MCF 10A (cell line): Measurements from ENCODE around the gene MTUS2. TPM values are rescaled to one million over a fixed set of nuclear protein-coding genes. Genes with fewer than 3 reads are reported as not detected.

Experiments used
- BruUV-seq: library from RNA; stranded (reverse); fragments of 400-500 nt; replicated peaks from 2 replicates; lab custom pipeline; 2021; lab: Mats Ljungman, UMichigan
- CTCF ChIA-PET: fragments of 300-600 bp; sonication (Branson Sonifier 250); formaldehyde crosslinking; extraction: SDS; loops from one replicate; lab custom pipeline; 2021; ENCODE audit warnings: antibody characterized with exemption, inconsistent platforms; lab: Yijun Ruan, JAX
- POLR2A ChIA-PET: fragments of 300-600, 350-650 bp; sonication (Branson Sonifier 250); formaldehyde crosslinking; extraction: SDS; loops from one replicate; lab custom pipeline; 2020; ENCODE audit warnings: antibody characterized with exemption, inconsistent platforms; lab: Yijun Ruan, JAX
- DNase-seq: peaks from one replicate; pipeline ENCODE4 v3.0.0-alpha.2; 2018; ENCODE audit not compliant: unreplicated experiment
- H3K27ac Mint-ChIP-seq: one replicate; pipeline ENCODE4 v1.8.0; 2022; ENCODE audit warnings: mild to moderate bottlenecking, low read depth, mixed read lengths; ENCODE audit not compliant: unreplicated experiment
- H3K27me3 Mint-ChIP-seq: one replicate; pipeline ENCODE4 v1.8.0; 2022; ENCODE audit warnings: mixed read lengths; ENCODE audit not compliant: insufficient read depth, unreplicated experiment
- H3K36me3 Mint-ChIP-seq: one replicate; pipeline ENCODE4 v1.8.0; 2022; ENCODE audit warnings: mild to moderate bottlenecking, moderate library complexity, mixed read lengths; ENCODE audit not compliant: insufficient read depth, unreplicated experiment
- H3K4me1 Mint-ChIP-seq: one replicate; pipeline ENCODE4 v1.8.0; 2022; ENCODE audit warnings: mixed read lengths; ENCODE audit not compliant: insufficient read depth, unreplicated experiment
- H3K4me3 Mint-ChIP-seq: one replicate; pipeline ENCODE4 v1.8.0; 2022; ENCODE audit warnings: mild to moderate bottlenecking, moderate library complexity, mixed read lengths; ENCODE audit not compliant: unreplicated experiment
- H3K9me3 Mint-ChIP-seq: one replicate; pipeline ENCODE4 v1.8.0; 2022; ENCODE audit warnings: mixed read lengths; ENCODE audit not compliant: unreplicated experiment
- CTCF ChIP-seq: fragments of 200-600 bp; IDR thresholded peaks from one replicate; pipeline ENCODE4 v1.8.0; 2022; ENCODE audit warnings: antibody characterized with exemption, mild to moderate bottlenecking; ENCODE audit not compliant: unreplicated experiment
- intact Hi-C: fragments of 100-400 bp; cut with micrococcal nuclease; formaldehyde crosslinking; loops from 2 replicates; pipeline ENCODE4 v1.14.1; 2022
- total RNA-seq: library from RNA; stranded (reverse); gene quantifications from 2 replicates; pipeline ENCODE4 v1.2.3, GENCODE V29; 2022

MTUS2 gene
- total RNA-seq, 1 experiment from 2014 or later = not detected

- ChIA-PET CTCF (interaction anchor here (0.7 to 4.2 kb wide), 4 partner anchors 10 to 613 kb away, joined by 3 to 48 read pairs (median 6); no protein-coding TSS in a partner anchor), POLR2A (interaction anchor here (0.5 to 1.4 kb wide), 3 partner anchors 11 to 70 kb away, joined by 3 read pairs; no protein-coding TSS in a partner anchor)
- Mint-ChIP-seq H3K27me3 (peaks cover 15% of the 10 kb centered on the region), H3K36me3 (peaks cover 6% of the 10 kb centered on the region), H3K9me3 (no peaks in the 10 kb centered on the region), H3K4me3 (no peak overlapping the region), H3K27ac (no peak overlapping the region), H3K4me1 (peaks cover 9% of the 10 kb centered on the region)
- TF ChIP-seq CTCF = no peak
- BruUV-seq = no TSS peak
- intact Hi-C loops = no loop called here
- no peak for DNase-seq
Measured at GRCh38 chr13:29498426-29499040, 678.4 kb downstream of the MTUS2 start.

GRCh38 chr13:29499506-29500165 is 679.5 kb downstream of the MTUS2 start:
- no peak for DNase-seq
- Mint-ChIP-seq H3K27me3 (peaks cover 15% of the 10 kb centered on the region), H3K36me3 (peaks cover 6% of the 10 kb centered on the region), H3K4me1 (peaks cover 9% of the 10 kb centered on the region), H3K27ac (no peak overlapping the region), H3K4me3 (no peak overlapping the region), H3K9me3 (no peaks in the 10 kb centered on the region)
- ChIA-PET POLR2A (interaction anchor here (1.4 kb wide), 1 partner anchor 12 kb away, joined by 3 read pairs; no protein-coding TSS in a partner anchor), CTCF (no interaction called here)
- no peak for TF ChIP-seq CTCF
- intact Hi-C loops = no loop called here
- BruUV-seq = no TSS peak

- intact Hi-C loops = no loop called here
- Mint-ChIP-seq H3K4me1 (peaks cover 9% of the 10 kb centered on the region), H3K27me3 (peaks cover 15% of the 10 kb centered on the region), H3K36me3 (peaks cover 6% of the 10 kb centered on the region), H3K27ac (no peak overlapping the region), H3K9me3 (no peaks in the 10 kb centered on the region), H3K4me3 (no peak overlapping the region)
- POLR2A ChIA-PET = no interaction called here
- CTCF ChIA-PET = no interaction called here
- no TSS peak for BruUV-seq
- no peak for TF ChIP-seq CTCF
- no peak for DNase-seq
Measured at GRCh38 chr13:29500386-29500785, 680.2 kb downstream of the MTUS2 start.

- POLR2A ChIA-PET = no interaction called here
Measured at GRCh38 chr13:29501674-29502073, 681.5 kb downstream of the MTUS2 start.

More at GRCh38 chr13:29501674-29502073, 681.5 kb downstream of the MTUS2 start:
- CTCF ChIA-PET = interaction anchor here (0.8 to 1.1 kb wide), 2 partner anchors 207 to 213 kb away, joined by 3 to 4 read pairs; no protein-coding TSS in a partner anchor
- H3K9me3 Mint-ChIP-seq = no peaks in the 10 kb centered on the region
- H3K36me3 Mint-ChIP-seq = no peaks in the 10 kb centered on the region
- no peak for DNase-seq
- no TSS peak for BruUV-seq
- H3K27me3 Mint-ChIP-seq = peaks cover 4% of the 10 kb centered on the region
- peaks cover 1% of the 10 kb centered on the region for H3K4me1 Mint-ChIP-seq
- intact Hi-C loops = no loop called here
- no peak for TF ChIP-seq CTCF
- H3K4me3 Mint-ChIP-seq = no peak overlapping the region
- no peak overlapping the region for H3K27ac Mint-ChIP-seq
